GM12875 (cell line): Measurements from ENCODE around the gene PKD2L1.
"Not testable (repeated sequence)": the region's sequence is repeated elsewhere in the genome, so short reads cannot be mapped to it uniquely, and the experiment has no call there.

ENCODE experiments used
- H3K4me3 ChIP-seq: one replicate; pipeline ENCODE4 v1.5.1; 2011; ENCODE audit warnings: low read depth, low read length, control low read depth
- CTCF ChIP-seq: IDR thresholded peaks from 2 replicates; pipeline ENCODE4 v1.5.1; 2011; ENCODE audit warnings: low read depth, mild to moderate bottlenecking, control low read depth, inconsistent platforms, low read length, moderate library complexity, borderline replicate concordance; ENCODE audit not compliant: insufficient read depth

The PKD2L1 gene

GRCh38 chr10:100330079-100330478 is at the start of gene PKD2L1:
PKD2L1 (minus strand) TSS chr10:100330228; CDS start chr10:100330103, 125 bp downstream.
- no peak for TF ChIP-seq CTCF
- H3K4me3 ChIP-seq, result no peak within 1 kb of the TSS

- H3K4me3 ChIP-seq, result no peak overlapping the region
- no peak for TF ChIP-seq CTCF
Observed at GRCh38 chr10:100377830-100378229, 47.8 kb upstream of the PKD2L1 start.

GRCh38 chr10:100376656-100377055 is 46.6 kb upstream of the PKD2L1 start:
- not testable (repeated sequence) for H3K4me3 ChIP-seq

DNA sequence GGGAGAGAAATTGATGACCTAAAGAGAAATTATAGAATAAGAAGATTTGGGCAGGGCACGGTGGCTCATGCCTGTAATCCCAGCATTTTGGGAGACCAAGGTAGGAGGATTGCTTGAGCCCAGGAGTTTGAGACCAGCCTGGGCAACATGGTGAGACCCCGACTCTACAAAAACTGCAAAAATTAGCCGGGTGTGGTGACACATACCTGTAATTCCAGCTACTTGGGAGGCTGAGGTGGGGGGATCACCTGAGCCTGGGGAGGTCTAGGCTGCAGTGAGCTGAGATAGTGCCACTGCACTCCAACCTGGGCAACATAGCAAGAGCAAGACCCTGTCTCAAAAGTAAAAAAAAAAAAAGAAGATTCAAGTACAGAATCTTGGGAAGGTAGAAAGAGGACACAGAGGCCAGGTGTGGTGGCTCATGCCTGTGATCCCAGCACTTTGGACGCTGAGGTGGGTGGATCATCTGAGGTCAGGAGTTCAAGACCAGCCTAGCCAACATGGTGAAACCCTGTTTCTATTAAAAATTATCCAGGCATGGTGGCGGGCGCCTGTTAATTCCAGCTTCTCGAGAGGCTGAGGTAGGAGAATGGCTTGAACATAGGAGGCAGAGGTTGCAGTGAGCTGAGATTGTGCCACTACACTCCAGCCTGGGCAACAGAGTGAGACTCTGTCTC is 44.8 kb upstream of the PKD2L1 start:
- peak overlapping the region; percentile 72 for H3K4me3 ChIP-seq

- TF ChIP-seq CTCF, result no peak
- peak overlapping the region; percentile 72 for H3K4me3 ChIP-seq
Observed at GRCh38 chr10:100374200-100374655, 44.2 kb upstream of the PKD2L1 start.

- H3K4me3 ChIP-seq, result peak overlapping the region; percentile 72
- TF ChIP-seq CTCF, result no peak
Observed at GRCh38 chr10:100373298-100374199, 43.5 kb upstream of the PKD2L1 start.

DNA sequence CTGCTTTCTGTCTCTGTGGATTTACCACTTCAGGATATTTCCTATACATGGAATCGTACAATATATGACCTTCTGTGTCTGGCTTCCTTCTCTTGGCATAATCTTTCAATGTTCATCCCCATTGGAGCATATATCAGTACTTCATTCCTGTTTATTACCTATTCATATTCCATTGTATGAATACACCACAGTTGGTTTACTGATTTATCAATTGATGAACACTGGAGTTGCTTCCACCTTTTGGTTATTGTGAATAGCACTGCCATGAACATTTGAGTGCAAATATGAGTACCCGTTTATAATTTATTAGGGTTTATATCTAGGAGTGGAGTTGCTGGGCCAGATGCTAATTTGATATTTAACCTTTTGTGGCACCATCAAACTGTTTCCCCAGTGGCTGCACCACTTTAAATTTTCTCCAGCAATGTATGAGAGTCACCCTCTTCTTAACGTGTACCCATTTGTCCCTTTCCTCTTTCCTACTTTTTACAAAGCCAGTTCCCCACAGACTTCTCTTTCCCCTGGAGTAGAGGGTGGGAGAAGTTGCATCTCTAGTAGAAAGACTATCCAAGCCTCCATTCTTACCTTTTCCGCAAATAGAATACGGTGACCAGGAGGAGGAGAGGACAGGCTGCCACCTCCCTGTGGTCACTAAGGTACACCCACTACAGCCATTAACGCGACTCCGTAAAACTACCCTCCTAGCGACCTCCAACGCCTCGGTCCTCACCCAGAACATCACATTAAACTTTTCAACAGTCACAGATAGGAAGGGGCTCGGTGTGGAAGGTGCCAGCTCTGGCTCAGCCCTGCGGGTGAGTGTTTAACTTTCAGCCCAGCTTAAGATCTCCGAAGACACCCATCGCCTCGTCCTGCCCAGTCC is 42.6 kb upstream of the PKD2L1 start:
- TF ChIP-seq CTCF, result no peak
- peak overlapping the region; percentile 72 for H3K4me3 ChIP-seq
